CD14-positive monocyte (primary cell): ENCODE data around the gene NCCRP1. TPM values are rescaled to one million over a fixed set of nuclear protein-coding genes. Genes with fewer than 3 reads are reported as not detected.

ENCODE experiments used
- DNase-seq, 3 donors: peaks; one replicate each; pipeline ENCODE4 v3.0.0-alpha.2; 2011 to 2022
- H2AFZ ChIP-seq: 2 replicates; pipeline ENCODE4 v1.6.0; 2012; ENCODE audit warnings: mild to moderate bottlenecking, low read depth, low read length, inconsistent platforms; ENCODE audit not compliant: insufficient read depth, poor library complexity, severe bottlenecking
- H3K27ac ChIP-seq, 2 donors: 1 replicate in 1 of 2; 2 replicates in 1 of 2; pipeline ENCODE4 v1.5.1; 2012 to 2013; ENCODE audit warnings: low read length in 2 of 2, control low read depth in 1 of 2, inconsistent platforms in 1 of 2, low read depth in 1 of 2, mild to moderate bottlenecking in 1 of 2
- H3K27me3 ChIP-seq, 2 donors: one replicate each; pipeline versions ENCODE4 v1.6.0 to v1.6.1; 2011 to 2013; ENCODE audit warnings: low read length in 2 of 2; ENCODE audit not compliant: control insufficient read depth in 2 of 2, insufficient read depth in 2 of 2
- H3K36me3 ChIP-seq, 2 donors: replicated peaks in 1 of 2; 1 replicate in 1 of 2; 2 replicates in 1 of 2; pipeline versions ENCODE4 v1.5.1 to v1.6.1; 2012 to 2013; ENCODE audit warnings: low read length in 2 of 2, control low read depth in 1 of 2, inconsistent platforms in 1 of 2, mild to moderate bottlenecking in 1 of 2; ENCODE audit not compliant: insufficient read depth in 2 of 2, control insufficient read depth in 1 of 2
- H3K4me1 ChIP-seq, 2 donors: 1 replicate in 1 of 2; 2 replicates in 1 of 2; pipeline versions ENCODE4 v1.5.1 to v1.6.1; 2012 to 2013; ENCODE audit warnings: low read length in 2 of 2, control low read depth in 1 of 2, inconsistent platforms in 1 of 2, mild to moderate bottlenecking in 1 of 2, moderate library complexity in 1 of 2; ENCODE audit not compliant: insufficient read depth in 2 of 2, control insufficient read depth in 1 of 2
- H3K4me2 ChIP-seq: replicated peaks from 2 replicates; pipeline ENCODE3; 2012; ENCODE audit warnings: low read length, moderate library complexity, mild to moderate bottlenecking; ENCODE audit not compliant: poor library complexity, severe bottlenecking; ENCODE audit errors: extremely low read depth
- H3K4me3 ChIP-seq, 3 experiments: fragments of 200-600 bp in 1 of 3; sonication (generic) in 1 of 3; replicated peaks in 1 of 3; 1 replicate in 2 of 3; 2 replicates in 1 of 3; pipeline ENCODE4 v1.5.1; 2011 to 2013; ENCODE audit warnings: low read length in 3 of 3, mild to moderate bottlenecking in 3 of 3, control low read depth in 2 of 3, low read depth in 2 of 3, inconsistent platforms in 1 of 3, moderate library complexity in 1 of 3
- H3K79me2 ChIP-seq: 2 replicates; pipeline ENCODE4 v1.6.0; 2012; ENCODE audit warnings: mild to moderate bottlenecking, control low read depth, inconsistent platforms, low read length, moderate library complexity; ENCODE audit not compliant: insufficient read depth
- H3K9ac ChIP-seq: 2 replicates; pipeline ENCODE4 v1.6.0; 2017; ENCODE audit warnings: low read length, mild to moderate bottlenecking; ENCODE audit not compliant: insufficient read depth, poor library complexity, severe bottlenecking
- H3K9me3 ChIP-seq, 2 donors: replicated peaks in 1 of 2; 1 replicate in 1 of 2; 2 replicates in 1 of 2; pipeline versions ENCODE4 v1.5.1 to v1.6.1; 2012 to 2013; ENCODE audit warnings: low read length in 2 of 2, control low read depth in 1 of 2; ENCODE audit not compliant: control insufficient read depth in 1 of 2, insufficient read depth in 1 of 2
- H4K20me1 ChIP-seq: 2 replicates; pipeline ENCODE4 v1.6.0; 2012; ENCODE audit warnings: mild to moderate bottlenecking, low read length, control low read depth, moderate library complexity; ENCODE audit not compliant: insufficient read depth
- H3K27ac Mint-ChIP-seq, 7 donors: one replicate each; pipeline ENCODE4 v1.8.0; 2020; ENCODE audit warnings: mild to moderate bottlenecking in 7 of 7, mixed read lengths in 7 of 7, moderate library complexity in 6 of 7, inconsistent platforms in 2 of 7
- H3K27me3 Mint-ChIP-seq, 3 donors: one replicate each; pipeline ENCODE4 v1.8.0; 2021 to 2022; ENCODE audit warnings: low read depth in 3 of 3, mild to moderate bottlenecking in 3 of 3, mixed read lengths in 3 of 3, moderate library complexity in 3 of 3, inconsistent platforms in 1 of 3
- H3K36me3 Mint-ChIP-seq, 2 donors: one replicate each; pipeline ENCODE4 v1.8.0; 2020; ENCODE audit warnings: mixed read lengths in 2 of 2, inconsistent platforms in 1 of 2, mild to moderate bottlenecking in 1 of 2
- H3K4me1 Mint-ChIP-seq: one replicate; pipeline ENCODE4 v1.8.0; 2020; ENCODE audit warnings: mild to moderate bottlenecking, mixed read lengths
- H3K4me3 Mint-ChIP-seq, 2 donors: one replicate each; pipeline ENCODE4 v1.8.0; 2020; ENCODE audit warnings: mild to moderate bottlenecking in 2 of 2, mixed read lengths in 2 of 2, moderate library complexity in 1 of 2
- H3K9me3 Mint-ChIP-seq, 7 donors: one replicate each; pipeline ENCODE4 v1.8.0; 2020 to 2022; ENCODE audit warnings: mixed read lengths in 7 of 7, mild to moderate bottlenecking in 6 of 7, moderate library complexity in 6 of 7, inconsistent platforms in 2 of 7
- CTCF ChIP-seq: fragments of 200-600 bp; IDR thresholded peaks from one replicate; pipeline ENCODE4 v1.8.0; 2022; ENCODE audit warnings: antibody characterized with exemption, mild to moderate bottlenecking
- WGBS: methylation state at CpG from one replicate; pipeline ENCODE4 v1.1.5; 2013; ENCODE audit warnings: missing lambda C conversion rate; ENCODE audit not compliant: insufficient coverage; 5-methylcytosine and 5-hydroxymethylcytosine counted together
- intact Hi-C, 2 donors: fragments of 100-400 bp; cut with micrococcal nuclease; formaldehyde crosslinking; loops; one replicate each; pipeline versions ENCODE4 v1.15.0 to v1.15.1; 2023
- polyA plus RNA-seq, 3 donors: library from polyadenylated mRNA; depleted of rRNA in 1 of 3; unstranded in 2 of 3; stranded (reverse) in 1 of 3; fragments of 300-500 nt in 2 of 3; fragments of >200 nt in 1 of 3; fragmentation: Illumina TruSeq in 2 of 3; gene quantifications; 1 replicate in 2 of 3; 2 replicates in 1 of 3; pipeline ENCODE4 v1.2.3, GENCODE V29; 2012 to 2021

Gene NCCRP1
- polyA plus RNA-seq, 3 donors = not detected

- no peaks in the 10 kb centered on the region for H4K20me1 ChIP-seq
- no peak for DNase-seq
- H3K27ac ChIP-seq = no peak overlapping the region
- Mint-ChIP-seq H3K27ac (no peak overlapping the region), H3K36me3 (peaks cover 7 to 59% of the 10 kb centered on the region in 2 donors), H3K9me3 (no peaks in the 10 kb centered on the region), H3K4me1 (no peaks in the 10 kb centered on the region), H3K27me3 (peaks cover 0 to 4% (median 0%) of the 10 kb centered on the region in 3 donors), H3K4me3 (no peak overlapping the region)
- intact Hi-C loops = no loop called here
- H3K4me2 ChIP-seq = no peak overlapping the region
- H3K36me3 ChIP-seq = peaks cover 34 to 61% of the 10 kb centered on the region in 2 donors
- WGBS = 98% methylated on average over 41 of the region's 45 CpGs
- H3K9ac ChIP-seq = no peak overlapping the region
- no peaks in the 10 kb centered on the region for H3K27me3 ChIP-seq
- no peaks in the 10 kb centered on the region for H3K4me1 ChIP-seq
- H2AFZ ChIP-seq = no peak overlapping the region
- H3K4me3 ChIP-seq = no peak overlapping the region
- no peak for TF ChIP-seq CTCF
- no peaks in the 10 kb centered on the region for H3K79me2 ChIP-seq
- no peaks in the 10 kb centered on the region for H3K9me3 ChIP-seq
Measured at GRCh38 chr19:39172700-39173501, 23.9 kb upstream of the NCCRP1 start.

GRCh38 chr19:39173502-39173991, 23.2 kb upstream of the NCCRP1 start:
- no peak overlapping the region for H3K27ac ChIP-seq
- H3K36me3 ChIP-seq = peaks cover 41 to 67% of the 10 kb centered on the region in 2 donors
- no peak overlapping the region for H3K4me3 Mint-ChIP-seq
- H3K4me1 Mint-ChIP-seq = no peaks in the 10 kb centered on the region
- H3K36me3 Mint-ChIP-seq = peaks cover 11 to 64% of the 10 kb centered on the region in 2 donors
- no peak for DNase-seq
- no peaks in the 10 kb centered on the region for H3K9me3 ChIP-seq
- no peaks in the 10 kb centered on the region for H4K20me1 ChIP-seq
- H3K27ac Mint-ChIP-seq = no peak overlapping the region
- H2AFZ ChIP-seq = no peak overlapping the region
- H3K9me3 Mint-ChIP-seq = no peaks in the 10 kb centered on the region
- peaks cover 0 to 4% (median 0%) of the 10 kb centered on the region in 3 donors for H3K27me3 Mint-ChIP-seq
- no peaks in the 10 kb centered on the region for H3K79me2 ChIP-seq
- no peaks in the 10 kb centered on the region for H3K4me1 ChIP-seq
- intact Hi-C loops = no loop called here
- H3K27me3 ChIP-seq = no peaks in the 10 kb centered on the region
- H3K4me3 ChIP-seq = no peak overlapping the region
- over 99% methylated on average over 20 of the region's 25 CpGs for WGBS
- no peak for TF ChIP-seq CTCF
- no peak overlapping the region for H3K4me2 ChIP-seq
- H3K9ac ChIP-seq = no peak overlapping the region
